NB4 (cell line): ENCODE measurements around the gene PIP5K1C.
A peak's percentile ranks its signal among the peaks of the same experiment; 100 is the strongest.

ENCODE experiments used
- DNase-seq: peaks from one replicate; pipeline ENCODE4 v3.0.0; 2010; ENCODE audit warnings: low read depth
- H3K4me3 ChIP-seq: one replicate; pipeline ENCODE4 v1.5.1; 2011; ENCODE audit warnings: mild to moderate bottlenecking, low read depth, low read length, moderate library complexity
- MYC ChIP-seq: IDR thresholded peaks from 2 replicates; pipeline ENCODE4 v1.6.1; 2011; ENCODE audit warnings: low read depth, low read length
- POLR2A ChIP-seq: IDR thresholded peaks from 2 replicates; pipeline ENCODE4 v1.6.1; 2011; ENCODE audit warnings: mild to moderate bottlenecking; ENCODE audit not compliant: insufficient read length; ENCODE audit errors: extremely low read depth
- TF ChIP-seq, protein P1 (sequence below): IDR thresholded peaks from one replicate; pipeline ENCODE4 v1.5.1; 2012; ENCODE audit warnings: low read depth, low read length
- TF ChIP-seq, protein P2 (sequence below): IDR thresholded peaks from 2 replicates; pipeline ENCODE4 v1.6.1; 2011; ENCODE audit warnings: low read depth, low read length

Gene PIP5K1C

GRCh38 chr19:3608750-3609322, 91.4 kb downstream of the PIP5K1C start:
- no peak overlapping the region for H3K4me3 ChIP-seq
- DNase-seq = peak; percentile 90

GRCh38 chr19:3608079-3608641, 92.1 kb downstream of the PIP5K1C start:
- peak overlapping the region; percentile 36 for H3K4me3 ChIP-seq
- TF ChIP-seq, protein P1, sequence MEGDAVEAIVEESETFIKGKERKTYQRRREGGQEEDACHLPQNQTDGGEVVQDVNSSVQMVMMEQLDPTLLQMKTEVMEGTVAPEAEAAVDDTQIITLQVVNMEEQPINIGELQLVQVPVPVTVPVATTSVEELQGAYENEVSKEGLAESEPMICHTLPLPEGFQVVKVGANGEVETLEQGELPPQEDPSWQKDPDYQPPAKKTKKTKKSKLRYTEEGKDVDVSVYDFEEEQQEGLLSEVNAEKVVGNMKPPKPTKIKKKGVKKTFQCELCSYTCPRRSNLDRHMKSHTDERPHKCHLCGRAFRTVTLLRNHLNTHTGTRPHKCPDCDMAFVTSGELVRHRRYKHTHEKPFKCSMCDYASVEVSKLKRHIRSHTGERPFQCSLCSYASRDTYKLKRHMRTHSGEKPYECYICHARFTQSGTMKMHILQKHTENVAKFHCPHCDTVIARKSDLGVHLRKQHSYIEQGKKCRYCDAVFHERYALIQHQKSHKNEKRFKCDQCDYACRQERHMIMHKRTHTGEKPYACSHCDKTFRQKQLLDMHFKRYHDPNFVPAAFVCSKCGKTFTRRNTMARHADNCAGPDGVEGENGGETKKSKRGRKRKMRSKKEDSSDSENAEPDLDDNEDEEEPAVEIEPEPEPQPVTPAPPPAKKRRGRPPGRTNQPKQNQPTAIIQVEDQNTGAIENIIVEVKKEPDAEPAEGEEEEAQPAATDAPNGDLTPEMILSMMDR = no peak
- TF ChIP-seq MYC = peak; percentile 66
- TF ChIP-seq POLR2A = no peak
- TF ChIP-seq, protein P2, sequence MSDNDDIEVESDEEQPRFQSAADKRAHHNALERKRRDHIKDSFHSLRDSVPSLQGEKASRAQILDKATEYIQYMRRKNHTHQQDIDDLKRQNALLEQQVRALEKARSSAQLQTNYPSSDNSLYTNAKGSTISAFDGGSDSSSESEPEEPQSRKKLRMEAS = peak; percentile 18; the same call in 1 of the 2 replicates
- peak; percentile 88 for DNase-seq

More at GRCh38 chr19:3608750-3609322, 91.4 kb downstream of the PIP5K1C start:
- peak; percentile 35; the same call in 1 of the 2 replicates for TF ChIP-seq MYC
- TF ChIP-seq, protein P1 = no peak

DNA sequence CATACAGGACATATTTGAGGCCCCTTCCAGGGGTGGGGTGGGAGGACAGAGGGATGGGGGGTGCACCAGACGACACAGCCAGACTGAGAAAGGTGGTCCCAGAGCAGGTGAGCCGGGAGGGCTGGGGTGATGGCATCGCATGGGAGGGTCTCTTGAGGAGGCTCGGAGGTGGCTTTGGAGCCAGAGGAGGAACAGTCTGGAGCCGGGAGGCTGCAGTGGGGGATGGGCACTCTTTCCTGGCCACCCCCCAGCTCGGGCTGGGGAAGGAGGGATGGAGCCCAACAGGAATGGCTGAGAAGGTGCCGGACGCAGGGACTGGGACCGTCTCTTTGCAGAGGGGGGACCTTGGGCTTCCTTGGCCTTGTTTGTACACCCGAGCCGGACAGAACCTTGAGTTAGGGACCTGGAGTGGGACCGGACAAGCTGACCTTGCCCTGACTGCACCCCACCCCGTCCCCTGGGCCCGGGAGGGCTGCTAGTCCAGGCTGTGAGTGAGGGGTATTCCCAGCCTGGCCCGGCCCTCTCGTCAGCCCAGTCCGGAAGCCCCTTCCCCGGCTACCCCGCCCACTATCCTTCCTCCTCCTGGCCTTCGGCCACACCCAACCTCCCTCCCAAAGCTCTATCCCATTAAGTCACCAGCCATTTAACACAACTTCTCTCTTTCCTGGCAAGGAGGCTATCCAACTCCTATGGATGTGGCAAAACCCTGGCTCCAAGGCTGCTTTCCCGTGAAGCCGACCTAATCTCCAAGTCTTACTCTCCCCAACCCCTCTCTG, 92.8 kb downstream of the PIP5K1C start:
- H3K4me3 ChIP-seq = no peak overlapping the region
- peak; percentile 35 for DNase-seq
- TF ChIP-seq, protein P1 = no peak
- TF ChIP-seq, protein P2 = no peak
- TF ChIP-seq MYC = no peak

DNA sequence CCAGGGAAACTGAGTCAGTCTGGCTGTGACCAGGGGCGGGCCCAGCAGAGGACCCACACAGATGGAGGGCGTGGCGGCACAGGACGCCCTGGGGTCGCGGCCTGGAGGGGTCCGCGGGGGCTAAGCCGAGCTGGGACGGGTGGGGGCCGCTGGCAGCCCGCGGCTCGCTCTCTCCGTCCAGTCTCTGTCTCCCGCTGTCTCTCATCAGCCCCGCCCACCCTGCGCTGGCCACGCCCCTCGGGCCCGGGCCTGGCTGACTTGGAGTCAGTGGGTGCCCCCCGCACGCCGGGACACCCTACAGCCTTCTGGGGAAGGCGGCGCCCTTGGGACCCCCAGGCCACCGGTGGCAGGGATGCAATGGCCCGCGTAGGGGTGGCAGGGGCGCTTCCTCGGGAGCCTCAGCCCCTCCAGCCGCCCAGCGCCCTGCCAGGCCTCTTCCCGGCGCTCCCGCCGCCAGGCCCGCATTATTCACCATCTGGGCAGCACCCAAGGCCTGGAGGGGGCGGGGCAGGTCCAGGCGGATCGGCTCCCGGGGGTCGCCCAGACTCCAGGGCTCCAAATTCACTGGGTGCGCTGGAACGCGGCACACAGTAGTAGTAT, 93.5 kb downstream of the PIP5K1C start, which contains the start of gene TBXA2R:
Gene TBXA2R (minus strand): TSS at position 186 of the 600 bp plus-strand sequence. CDS start 6,241 bp downstream, outside the sequence.
- H3K4me3 ChIP-seq = no peak within 1 kb of the TSS
- DNase-seq = no peak
- TF ChIP-seq POLR2A (no peak), MYC (no peak)
- TF ChIP-seq, protein P2 = no peak
- TF ChIP-seq, protein P1 = no peak

- DNase-seq = no peak
- TF ChIP-seq POLR2A (no peak), MYC (no peak)
- TF ChIP-seq, protein P2 = no peak
- TF ChIP-seq, protein P1 = no peak
- H3K4me3 ChIP-seq = no peak overlapping the region
Observed at GRCh38 chr19:3606174-3606689, 94.0 kb downstream of the PIP5K1C start.
